HG02840 (cell line): ENCODE data around the gene ID2.

ENCODE experiments used
- ATAC-seq: cut with Tn5 transposase; IDR thresholded peaks from one replicate; pipeline ENCODE4 v1.9.1; 2021; ENCODE audit warnings: mild to moderate bottlenecking, moderate library complexity, moderate number of reproducible peaks; ENCODE audit not compliant: unreplicated experiment, low FRiP score

Gene ID2

DNA sequence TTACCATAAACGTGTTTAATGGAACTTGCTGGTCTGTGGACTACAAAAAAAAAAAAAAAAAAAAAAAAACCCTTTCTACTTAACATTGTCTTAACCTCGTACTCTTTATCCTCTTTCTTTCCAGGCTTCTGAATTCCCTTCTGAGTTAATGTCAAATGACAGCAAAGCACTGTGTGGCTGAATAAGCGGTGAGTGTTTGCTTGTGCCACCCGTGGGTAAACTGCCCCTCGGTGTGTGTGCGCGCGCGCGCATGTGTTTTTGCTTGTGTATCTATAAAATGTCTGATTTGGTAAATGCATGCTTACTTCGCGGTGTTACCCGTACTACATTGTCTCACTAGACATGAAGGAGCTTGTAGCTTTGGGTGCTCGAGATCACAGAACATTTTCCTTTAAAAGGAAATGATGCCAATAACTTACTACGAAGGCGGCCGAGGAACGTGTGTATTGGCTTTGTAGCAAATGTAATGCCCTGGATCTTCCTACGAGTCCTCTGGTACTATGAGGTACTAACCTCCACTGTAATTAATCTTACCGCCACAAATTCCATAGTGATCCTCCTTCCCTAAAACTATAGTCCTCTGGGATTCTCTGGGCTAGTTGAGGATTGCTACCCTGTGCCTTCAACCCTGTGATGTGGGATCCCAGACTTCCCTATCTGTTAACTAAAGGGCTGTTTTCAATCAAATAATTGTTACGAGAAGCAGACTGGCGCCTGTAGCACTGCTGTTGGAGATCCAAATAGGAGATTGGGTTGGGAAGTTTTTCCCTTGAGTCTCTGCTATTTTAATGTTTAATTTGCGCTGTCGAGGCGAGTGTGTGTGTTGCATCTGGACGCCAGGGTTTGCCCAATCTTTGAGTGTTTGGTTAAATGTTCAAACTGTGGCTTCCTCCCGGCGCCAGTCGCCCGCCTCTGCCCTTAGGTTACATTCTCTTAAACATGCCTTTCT, 1.1 kb downstream of the ID2 start:
- no peak for ATAC-seq

- no peak for ATAC-seq
Measured at GRCh38 chr2:8684540-8684877, 2.7 kb downstream of the ID2 start.

DNA sequence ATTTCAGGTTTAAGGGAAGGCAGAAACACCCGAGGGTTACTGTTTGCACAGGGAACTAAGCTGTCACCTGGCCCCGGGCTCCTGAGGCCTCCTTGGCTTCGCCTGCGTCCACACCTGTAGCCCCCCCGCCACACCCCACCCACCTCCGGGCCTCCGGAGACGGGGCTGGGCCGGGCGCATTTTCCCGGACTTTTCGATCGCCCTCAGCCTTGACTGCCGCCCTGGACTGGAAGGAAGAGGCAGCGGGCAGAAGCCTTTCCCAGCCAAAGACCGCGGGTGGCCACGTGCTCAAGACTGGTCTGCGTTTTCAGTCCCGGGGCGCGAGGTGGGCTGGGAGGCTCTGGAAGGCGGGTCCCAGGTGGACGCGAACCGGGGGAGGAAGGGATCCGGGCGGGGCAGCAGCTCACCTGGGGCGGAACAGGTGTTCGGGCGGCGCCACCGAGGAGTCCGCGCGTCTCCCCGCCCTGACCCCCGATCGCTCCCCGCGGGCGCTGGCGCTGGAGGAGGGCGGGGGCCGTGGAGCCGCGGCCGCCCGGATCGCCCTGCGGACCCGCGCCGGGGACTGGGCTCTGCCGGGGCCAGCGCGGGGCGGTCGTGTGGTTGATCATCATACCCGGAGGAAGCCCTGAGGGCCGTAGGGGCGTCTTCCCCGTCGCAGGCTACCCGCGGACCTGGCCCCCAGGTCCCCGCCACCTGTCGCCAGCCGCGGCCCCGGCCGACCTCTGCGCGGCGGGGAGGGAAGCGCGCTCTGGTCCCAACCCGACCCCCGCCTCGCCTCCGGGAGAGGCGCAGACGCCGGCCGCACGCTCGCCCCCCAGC, 3.2 kb downstream of the ID2 start:
- no peak for ATAC-seq

DNA sequence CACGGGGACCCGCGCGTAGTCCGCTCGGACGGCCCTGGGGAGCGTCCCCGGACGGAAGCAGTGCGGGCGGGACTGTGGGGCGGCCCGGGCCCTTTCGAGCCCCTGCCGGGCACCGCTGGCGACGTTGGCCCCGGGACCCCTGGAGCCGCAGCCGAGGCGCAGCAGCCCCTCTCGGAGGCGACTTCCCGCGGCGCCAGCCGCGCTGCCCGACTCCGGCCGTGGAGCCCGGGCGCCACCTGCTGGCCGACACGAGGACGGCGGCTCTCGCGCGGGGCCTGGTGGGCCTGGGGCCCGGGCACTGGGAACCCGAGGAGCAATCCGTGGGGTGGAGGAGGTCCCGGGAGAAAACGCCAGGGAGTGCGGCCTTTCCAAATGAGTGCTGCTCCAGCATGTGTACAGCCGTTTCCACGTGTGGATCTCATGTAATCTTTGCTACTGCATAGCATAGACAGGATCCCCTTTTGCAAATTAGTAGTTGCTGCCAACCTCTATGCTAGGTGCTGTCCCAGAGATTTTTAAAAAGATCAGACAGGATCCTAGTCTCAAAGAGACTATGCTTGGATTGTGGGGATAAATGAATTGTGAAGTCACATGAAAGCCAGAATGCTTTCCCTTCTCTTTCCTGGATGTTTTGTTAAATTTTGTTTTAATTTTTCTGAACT, 4.0 kb downstream of the ID2 start:
- no peak for ATAC-seq

DNA sequence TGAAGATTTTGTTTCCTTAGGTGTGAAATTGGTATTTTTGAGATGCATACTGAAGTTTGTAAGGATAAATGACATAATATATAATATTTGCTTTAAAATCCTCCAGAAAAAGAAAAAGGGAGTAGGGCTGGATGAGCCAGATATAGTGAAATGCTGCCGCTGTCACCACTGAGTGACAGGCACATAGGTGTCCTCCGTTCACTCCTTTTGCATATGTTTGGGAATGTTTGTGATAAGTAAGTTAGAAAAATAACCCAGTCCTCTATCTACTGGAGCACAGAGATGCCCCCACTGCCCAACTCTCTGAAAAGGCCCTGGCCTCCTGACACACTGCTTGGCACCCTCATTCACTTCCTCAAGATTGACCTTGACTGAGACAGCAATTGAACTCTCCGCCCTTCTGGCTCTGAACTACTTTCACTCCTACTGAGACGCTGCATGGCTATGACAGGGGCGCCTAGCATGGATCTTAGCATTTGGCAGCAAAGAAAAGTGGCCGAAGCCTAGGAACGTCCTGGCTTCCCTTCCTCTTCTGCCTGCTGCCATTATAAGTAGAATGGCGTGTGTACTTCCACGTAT, 10.1 kb downstream of the ID2 start:
- ATAC-seq, result no peak

DNA sequence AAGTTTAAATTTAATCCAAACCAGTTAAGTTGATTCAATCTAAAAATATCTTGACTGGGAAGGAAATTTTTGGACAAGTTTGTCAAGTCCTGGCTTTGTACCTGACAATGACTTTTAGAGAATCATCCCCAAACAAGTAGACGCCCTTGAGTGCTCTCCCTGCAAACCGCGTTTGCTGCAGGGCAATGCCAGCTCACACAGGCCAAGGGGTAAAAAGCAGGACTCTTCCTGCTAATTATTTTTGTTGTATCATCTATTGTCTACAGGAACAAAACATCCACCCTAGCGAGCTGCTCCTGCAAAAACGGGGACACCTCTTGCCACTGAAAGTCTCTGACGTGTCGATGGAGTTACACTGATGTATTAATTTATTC, 10.9 kb downstream of the ID2 start:
- ATAC-seq, result no peak

- no peak for ATAC-seq
Measured at GRCh38 chr2:8693157-8693821, 11.4 kb downstream of the ID2 start.

- no peak for ATAC-seq
Measured at GRCh38 chr2:8694737-8695136, 12.9 kb downstream of the ID2 start.

DNA sequence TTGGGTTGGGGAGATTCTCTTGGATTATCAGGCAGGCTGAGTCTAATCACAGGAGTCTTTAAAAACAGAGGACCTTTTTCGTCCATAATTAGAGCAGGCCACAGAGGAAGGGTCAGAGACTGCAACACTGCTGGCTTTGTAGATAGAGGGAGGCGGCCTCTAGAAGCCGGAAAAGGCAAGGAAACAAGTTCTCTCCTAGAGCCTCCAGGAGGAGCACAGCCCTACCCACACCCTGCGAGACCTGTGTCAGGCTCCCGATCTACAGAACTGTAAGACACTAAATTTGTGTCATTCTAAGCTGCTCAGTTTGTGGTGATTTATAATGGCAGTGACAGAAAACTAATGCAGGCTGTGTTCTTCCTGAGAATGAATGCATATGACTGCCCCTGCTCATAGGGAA, 15.3 kb downstream of the ID2 start:
- ATAC-seq, result no peak

GRCh38 chr2:8699839-8700238, 18.0 kb downstream of the ID2 start:
- ATAC-seq, result no peak

DNA sequence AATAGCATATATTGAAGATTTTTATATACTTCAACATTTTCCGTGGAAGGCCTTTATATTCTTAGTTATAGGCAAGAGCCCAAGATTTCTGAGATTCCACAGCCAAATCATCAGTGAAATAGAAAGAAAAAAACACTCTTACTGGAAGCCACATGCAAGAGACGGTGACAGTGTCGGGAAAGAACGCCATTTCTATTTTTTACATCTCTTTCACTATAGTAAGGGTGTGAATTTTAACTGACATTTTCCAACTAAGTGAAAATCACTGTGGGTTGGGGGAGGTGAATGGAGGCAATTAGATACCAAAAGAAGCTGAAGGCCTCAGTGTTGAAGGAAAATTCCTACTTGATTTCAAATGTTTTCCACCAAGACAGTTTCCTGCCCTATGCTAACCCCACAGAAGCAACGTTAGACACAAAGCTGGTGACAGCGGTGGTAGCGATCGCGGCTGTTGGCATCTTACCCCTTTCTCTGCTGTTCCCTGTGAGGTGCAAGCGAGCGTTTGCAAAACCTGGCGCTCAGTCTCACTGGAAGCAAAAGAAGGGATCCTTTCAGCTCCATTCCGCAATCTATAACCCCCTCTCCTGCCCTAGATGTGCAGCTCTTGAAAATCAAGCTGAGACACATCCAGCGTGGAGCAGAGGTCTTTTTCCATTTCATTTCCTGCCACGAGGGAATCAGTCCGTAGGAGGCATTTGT, 20.0 kb downstream of the ID2 start:
- no peak for ATAC-seq

DNA sequence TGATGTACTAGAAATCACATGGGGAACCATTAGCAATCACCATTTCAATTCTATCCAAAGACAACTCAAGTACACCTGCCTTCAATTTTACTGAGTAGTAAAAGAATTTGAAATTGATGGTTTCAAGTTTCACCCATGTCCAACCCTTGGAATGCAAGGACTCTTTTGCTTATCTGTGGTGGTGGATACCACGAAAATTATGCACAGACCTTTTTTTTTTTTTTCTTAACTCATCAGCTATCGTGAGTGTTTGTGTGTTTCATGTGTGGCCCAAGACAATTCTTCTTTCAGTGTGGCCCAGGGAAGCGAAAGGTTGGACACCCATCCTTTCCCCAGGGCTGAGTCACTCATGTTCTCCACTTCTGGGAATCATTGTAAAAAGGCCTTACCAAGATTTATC, 23.1 kb downstream of the ID2 start:
- no peak for ATAC-seq

DNA sequence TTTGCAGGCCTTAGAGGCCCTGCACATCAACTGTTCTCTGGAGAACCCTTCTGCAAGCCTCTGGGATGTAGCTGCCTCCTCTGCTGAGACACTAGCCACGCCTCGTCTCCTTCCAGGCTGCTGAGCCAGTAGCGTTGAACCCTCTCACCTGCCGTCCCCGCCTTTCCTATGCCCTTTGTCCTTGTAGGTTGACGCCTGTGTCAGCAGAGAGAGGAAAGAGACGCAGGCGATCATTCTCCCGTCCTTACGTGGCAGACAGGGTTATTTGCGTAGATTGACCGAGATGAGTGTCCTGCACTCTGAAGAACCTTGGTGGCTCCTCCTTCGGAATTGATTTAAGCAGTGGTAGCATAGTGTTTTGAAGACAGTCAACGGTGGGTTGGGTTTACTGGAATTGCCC, 27.8 kb downstream of the ID2 start:
- no peak for ATAC-seq

DNA sequence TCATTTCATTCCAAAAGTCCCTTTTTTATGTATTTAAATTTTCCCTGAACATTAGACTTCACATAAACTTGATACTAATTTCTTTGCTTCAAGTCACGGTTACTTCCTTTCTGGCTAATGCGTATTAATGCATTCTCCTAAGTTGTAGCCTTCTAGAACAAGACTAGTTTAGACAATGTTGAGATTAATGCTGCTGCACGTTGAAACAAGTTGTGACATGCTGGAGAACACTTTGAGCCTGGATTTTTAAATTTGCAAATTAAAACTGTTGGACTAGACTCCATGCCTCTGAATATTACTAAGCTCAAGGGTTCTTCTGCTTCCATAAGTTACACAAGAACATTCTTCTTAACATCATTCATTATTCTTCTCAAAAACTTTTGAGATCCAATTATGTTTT, 29.1 kb downstream of the ID2 start:
- ATAC-seq, result no peak

DNA sequence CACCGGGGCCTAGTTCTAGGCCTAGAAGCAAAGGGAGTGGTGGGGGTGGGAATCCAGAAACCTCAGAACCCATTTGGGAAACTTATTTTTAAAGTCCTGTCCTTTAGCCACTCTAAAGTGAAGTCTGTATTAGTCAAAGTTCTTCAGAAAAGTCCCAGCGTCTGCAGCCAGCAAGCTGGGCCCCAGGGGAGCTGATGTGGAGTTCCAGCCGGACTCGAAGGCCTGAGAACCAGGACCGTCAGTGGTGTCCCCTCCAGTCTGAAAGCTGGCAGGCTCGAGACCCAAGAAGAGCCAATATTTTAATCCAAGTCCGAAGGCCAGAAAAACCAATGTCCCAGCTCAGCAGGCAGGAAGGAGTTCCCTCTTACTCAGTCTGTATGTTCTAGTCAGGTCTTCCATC, 32.4 kb downstream of the ID2 start:
- ATAC-seq, result no peak

- ATAC-seq, result no peak
Measured at GRCh38 chr2:8714971-8715370, 33.1 kb downstream of the ID2 start.

DNA sequence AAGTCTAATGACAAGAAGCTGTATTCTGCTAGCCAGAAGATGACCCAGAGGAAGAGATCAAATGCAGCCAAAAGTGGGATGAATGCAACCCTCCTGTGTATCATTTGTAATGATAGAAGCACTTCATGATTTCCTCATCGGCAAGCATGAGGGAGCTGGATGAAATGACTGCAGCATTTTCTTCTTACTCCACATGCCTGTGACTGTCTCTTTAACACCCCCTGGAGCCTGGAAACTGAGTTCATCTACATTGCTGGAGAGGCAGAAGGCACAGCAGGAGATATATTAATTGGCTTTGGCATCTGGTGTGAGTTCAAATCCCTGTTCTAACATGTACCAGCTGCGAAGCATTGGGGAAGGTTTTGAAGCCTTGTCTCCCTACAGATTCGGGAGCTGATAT, 37.7 kb downstream of the ID2 start:
- no peak for ATAC-seq

- no peak for ATAC-seq
Measured at GRCh38 chr2:8720741-8721140, 38.9 kb downstream of the ID2 start.

GRCh38 chr2:8721410-8721809, 39.6 kb downstream of the ID2 start:
- ATAC-seq, result no peak

- no peak for ATAC-seq
Measured at GRCh38 chr2:8722986-8723385, 41.1 kb downstream of the ID2 start.
